Gastroesophageal sphincter (tissue), 3 donors: ENCODE results near the gene NPAS1.

ENCODE experiments used
- CTCF ChIP-seq, 4 experiments: fragments of 200-600 bp in 2 of 4; fragments of 450-650 bp in 2 of 4; sonication (generic) in 1 of 4; IDR thresholded peaks; one replicate each; pipeline ENCODE4 v1.5.1; 2017 to 2019; ENCODE audit warnings: antibody characterized with exemption in 4 of 4, mild to moderate bottlenecking in 2 of 4, moderate library complexity in 2 of 4
- EP300 ChIP-seq: sonication (generic); formaldehyde crosslinking; IDR thresholded peaks from one replicate; pipeline ENCODE4 v1.6.1; 2017; ENCODE audit warnings: antibody characterized with exemption, mild to moderate bottlenecking
- POLR2A ChIP-seq, 2 donors: fragments of 450-650 bp; IDR thresholded peaks; one replicate each; pipeline ENCODE4 v1.6.1; 2017; ENCODE audit warnings: antibody characterized with exemption in 2 of 2, mild to moderate bottlenecking in 2 of 2, moderate library complexity in 1 of 2
- POLR2AphosphoS5 ChIP-seq: sonication (generic); formaldehyde crosslinking; IDR thresholded peaks from one replicate; pipeline ENCODE4 v1.6.1; 2017; ENCODE audit warnings: antibody characterized with exemption

GRCh38 chr19:47069795-47070194 lies 50.2 kb downstream of the NPAS1 start:
- TF ChIP-seq CTCF (IDR thresholded peaks at IDR 0.05) (no peak), EP300 (no peak), POLR2A (IDR thresholded peaks at IDR 0.05) (no peak), POLR2AphosphoS5 (no peak)
